Activated CD4-positive, alpha-beta T cell treated with anti-CD3 and anti-CD28 coated beads for 36 hours (primary cell): ENCODE data around the gene C4B. TPM values are rescaled to one million over a fixed set of nuclear protein-coding genes. Genes with fewer than 3 reads are reported as not detected.
"Not testable (repeated sequence)": the region's sequence is repeated elsewhere in the genome, so short reads cannot be mapped to it uniquely, and the experiment has no call there.

Source experiments
- ATAC-seq: fragments of 200-7000 bp; cut with Tn5 transposase; one replicate; pipeline ENCODE4 v1.10.0; 2021; ENCODE audit warnings: mild to moderate bottlenecking, moderate library complexity
- CTCF ChIA-PET: fragments of 350-600 bp; sonication (Branson Sonifier 250); formaldehyde crosslinking; loops from one replicate; lab custom pipeline; 2021; ENCODE audit warnings: antibody characterized with exemption; lab: Charles Lee
- POLR2A ChIA-PET: fragments of 350-600 bp; sonication (Branson Sonifier 250); formaldehyde crosslinking; loops from one replicate; lab custom pipeline; 2021; ENCODE audit warnings: antibody characterized with exemption, inconsistent platforms; lab: Charles Lee
- DNase-seq: peaks from one replicate; pipeline ENCODE4 v3.0.0-alpha.2; 2020
- H3K27ac Mint-ChIP-seq: one replicate; pipeline ENCODE4 v1.8.0; 2021; ENCODE audit warnings: mixed read lengths
- H3K27me3 Mint-ChIP-seq: one replicate; pipeline ENCODE4 v1.8.0; 2021; ENCODE audit warnings: mixed read lengths
- H3K36me3 Mint-ChIP-seq: one replicate; pipeline ENCODE4 v1.8.0; 2021; ENCODE audit warnings: low read depth, mixed read lengths
- H3K4me1 Mint-ChIP-seq: one replicate; pipeline ENCODE4 v1.8.0; 2021; ENCODE audit warnings: mixed read lengths
- H3K4me3 Mint-ChIP-seq: one replicate; pipeline ENCODE4 v1.8.0; 2021; ENCODE audit warnings: mild to moderate bottlenecking, moderate library complexity, mixed read lengths
- H3K9me3 Mint-ChIP-seq: one replicate; pipeline ENCODE4 v1.8.0; 2021; ENCODE audit warnings: low read depth, mixed read lengths
- intact Hi-C, 2 experiments: fragments of 100-400 bp; cut with DNase I in 1 of 2; cut with micrococcal nuclease in 1 of 2; formaldehyde crosslinking; loops; one replicate each; pipeline versions ENCODE4 v1.14.2 to v1.15.1; 2022 to 2024; cut with DNase I, micrococcal nuclease
- total RNA-seq, 2 experiments: library from RNA; stranded (reverse); gene quantifications; one replicate each; pipeline ENCODE4 v1.2.3, GENCODE V29; 2021

The C4B gene
- total RNA-seq, result 1 to 10 TPM; 2.8 to 2.9 TPM

DNA sequence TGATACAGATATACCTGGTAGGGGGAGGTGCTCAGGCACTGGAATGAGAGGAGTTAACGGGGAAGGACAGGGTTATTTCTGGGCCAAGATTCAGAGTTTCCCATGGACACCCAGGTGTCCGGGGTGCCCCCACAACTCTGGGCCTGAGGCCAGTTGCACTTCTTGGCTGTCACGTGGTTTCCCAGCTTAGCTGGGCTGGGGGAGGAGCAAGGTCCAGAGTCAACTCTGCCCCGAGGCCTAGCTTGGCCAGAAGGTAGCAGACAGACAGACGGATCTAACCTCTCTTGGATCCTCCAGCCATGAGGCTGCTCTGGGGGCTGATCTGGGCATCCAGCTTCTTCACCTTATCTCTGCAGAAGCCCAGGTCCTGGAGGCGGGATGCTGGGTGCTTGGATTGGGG is at the start of gene C4B:
TSS of gene C4B (plus strand) at position 249 of the 400 bp plus-strand sequence. CDS start at position 300, 51 bp downstream.
- H3K4me3 Mint-ChIP-seq, DNase-seq, H3K27ac Mint-ChIP-seq, H3K9me3 Mint-ChIP-seq, ATAC-seq, H3K27me3 Mint-ChIP-seq, H3K4me1 Mint-ChIP-seq, CTCF ChIA-PET, POLR2A ChIA-PET, H3K36me3 Mint-ChIP-seq, intact Hi-C loops: not testable (repeated sequence)

DNA sequence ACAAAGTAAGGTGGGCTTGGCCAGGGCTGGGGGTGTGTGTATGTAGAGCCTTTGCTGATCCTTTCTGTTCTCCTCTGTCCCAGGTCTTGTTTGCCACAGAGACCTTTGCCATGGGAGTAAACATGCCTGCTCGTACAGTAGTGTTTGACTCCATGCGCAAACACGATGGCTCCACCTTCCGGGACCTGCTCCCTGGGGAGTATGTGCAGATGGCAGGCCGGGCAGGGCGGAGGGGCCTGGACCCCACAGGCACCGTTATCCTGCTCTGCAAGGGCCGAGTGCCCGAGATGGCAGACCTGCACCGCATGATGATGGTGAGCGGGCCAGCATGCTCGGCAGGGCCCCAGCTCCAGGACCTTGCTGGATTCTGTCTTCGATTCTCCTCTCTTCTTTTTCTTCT is 48.9 kb upstream of the C4B start:
- intact Hi-C loops, result no loop called here
- no peak overlapping the region for H3K4me3 Mint-ChIP-seq

DNA sequence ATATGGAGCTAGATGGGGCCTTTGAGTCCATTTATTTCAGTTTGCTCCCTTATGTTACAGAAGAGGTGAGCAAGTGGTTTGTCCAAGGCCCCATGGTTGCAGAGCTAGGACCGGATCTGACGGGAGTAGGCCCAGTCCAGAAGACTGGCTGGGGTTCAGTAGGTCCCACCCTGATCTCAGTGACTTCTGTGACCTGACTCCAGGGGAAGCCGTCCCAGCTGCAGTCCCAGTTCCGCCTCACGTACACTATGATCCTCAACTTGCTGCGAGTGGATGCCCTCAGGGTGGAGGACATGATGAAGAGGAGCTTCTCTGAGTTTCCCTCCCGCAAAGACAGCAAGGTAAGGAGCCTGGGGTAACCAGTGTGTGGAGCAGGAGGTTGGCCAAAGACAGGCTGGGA is 48.1 kb upstream of the C4B start:
- ChIA-PET CTCF (no interaction called here), POLR2A (no interaction called here)
- Mint-ChIP-seq H3K4me3 (no peak overlapping the region), H3K4me1 (peaks cover 26% of the 10 kb centered on the region), H3K36me3 (peaks cover 55% of the 10 kb centered on the region), H3K27ac (no peak overlapping the region), H3K9me3 (no peaks in the 10 kb centered on the region), H3K27me3 (no peaks in the 10 kb centered on the region)
- no peak for ATAC-seq
- DNase-seq, result no peak
- intact Hi-C loops, result no loop called here

More for the DNA sequence above, 48.9 kb upstream of the C4B start:
- H3K4me1 Mint-ChIP-seq, result peaks cover 20% of the 10 kb centered on the region
- CTCF ChIA-PET, result no interaction called here
- H3K9me3 Mint-ChIP-seq, result no peaks in the 10 kb centered on the region
- ATAC-seq (no peak), DNase-seq (no peak)
- POLR2A ChIA-PET, result no interaction called here
- H3K27ac Mint-ChIP-seq, result no peak overlapping the region
- H3K36me3 Mint-ChIP-seq, result peaks cover 63% of the 10 kb centered on the region
- H3K27me3 Mint-ChIP-seq, result no peaks in the 10 kb centered on the region

DNA sequence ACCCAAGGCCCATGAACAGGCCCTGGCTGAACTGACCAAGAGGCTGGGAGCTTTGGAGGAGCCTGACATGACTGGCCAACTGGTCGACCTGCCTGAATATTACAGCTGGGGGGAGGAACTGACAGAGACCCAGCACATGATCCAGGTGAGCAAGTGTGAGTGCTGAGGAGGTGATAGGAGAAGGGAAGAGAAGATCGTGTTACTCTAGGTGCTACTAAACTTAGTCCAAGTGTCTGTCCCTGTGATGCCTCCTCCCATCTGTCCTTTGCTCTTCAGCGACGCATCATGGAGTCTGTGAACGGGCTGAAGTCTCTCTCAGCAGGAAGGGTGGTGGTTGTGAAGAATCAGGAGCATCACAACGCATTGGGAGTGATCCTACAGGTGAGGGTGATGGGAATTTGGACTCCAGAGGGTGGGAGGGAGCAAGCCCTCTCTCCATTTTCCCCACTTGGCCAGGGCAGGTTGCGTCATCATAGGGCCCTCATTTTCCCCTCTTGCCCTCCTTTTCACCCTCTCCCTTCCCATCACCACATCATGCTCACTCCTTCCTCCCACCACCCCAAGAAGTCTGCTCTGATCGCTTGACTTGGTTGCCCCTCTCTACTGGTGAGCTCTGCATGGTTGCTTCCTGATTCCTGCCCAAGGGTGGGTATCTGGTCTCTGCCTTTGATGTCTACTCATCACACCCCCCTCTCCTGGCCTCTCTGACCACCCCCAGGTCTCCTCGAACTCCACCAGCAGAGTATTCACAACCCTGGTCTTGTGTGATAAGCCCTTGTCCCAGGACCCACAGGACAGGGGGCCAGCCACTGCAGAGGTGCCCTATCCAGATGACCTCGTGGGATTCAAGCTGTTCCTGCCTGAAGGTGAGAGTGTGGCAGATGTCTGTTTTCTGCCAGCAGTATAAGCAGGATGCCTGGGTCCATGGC is 47.3 kb upstream of the C4B start:
- peaks cover 52% of the 10 kb centered on the region for H3K36me3 Mint-ChIP-seq
- ATAC-seq (no peak), DNase-seq (no peak)
- H3K9me3 Mint-ChIP-seq, result no peaks in the 10 kb centered on the region
- ChIA-PET CTCF (no interaction called here), POLR2A (no interaction called here)
- intact Hi-C loops, result no loop called here
- H3K4me1 Mint-ChIP-seq, result peaks cover 24% of the 10 kb centered on the region
- H3K4me3 Mint-ChIP-seq, result no peak overlapping the region
- no peak overlapping the region for H3K27ac Mint-ChIP-seq
- no peaks in the 10 kb centered on the region for H3K27me3 Mint-ChIP-seq

DNA sequence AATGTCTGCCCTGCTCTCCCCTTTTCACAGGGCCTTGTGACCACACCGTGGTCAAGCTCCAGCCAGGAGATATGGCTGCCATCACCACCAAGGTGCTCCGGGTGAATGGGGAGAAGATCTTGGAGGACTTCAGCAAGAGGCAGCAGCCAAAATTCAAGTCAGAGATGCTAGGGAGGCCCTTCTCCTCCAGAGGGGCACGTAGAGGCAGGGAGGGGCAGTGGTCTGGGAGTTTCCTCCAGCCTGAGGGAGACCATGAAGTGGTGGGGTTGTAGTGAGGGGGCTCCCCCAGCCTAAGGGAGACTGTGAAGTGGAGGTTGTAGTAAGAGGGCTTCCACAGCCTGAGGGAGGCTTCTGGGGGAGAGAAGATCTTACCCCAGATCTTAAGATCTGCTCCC is 46.7 kb upstream of the C4B start:
- POLR2A ChIA-PET, result no interaction called here
- ATAC-seq, result no peak
- no peak overlapping the region for H3K27ac Mint-ChIP-seq
- H3K27me3 Mint-ChIP-seq, result no peaks in the 10 kb centered on the region
- H3K4me1 Mint-ChIP-seq, result peaks cover 29% of the 10 kb centered on the region
- no peaks in the 10 kb centered on the region for H3K9me3 Mint-ChIP-seq
- H3K36me3 Mint-ChIP-seq, result peaks cover 50% of the 10 kb centered on the region
- intact Hi-C loops, result no loop called here
- H3K4me3 Mint-ChIP-seq, result no peak overlapping the region
- no peak for DNase-seq
- CTCF ChIA-PET, result no interaction called here

DNA sequence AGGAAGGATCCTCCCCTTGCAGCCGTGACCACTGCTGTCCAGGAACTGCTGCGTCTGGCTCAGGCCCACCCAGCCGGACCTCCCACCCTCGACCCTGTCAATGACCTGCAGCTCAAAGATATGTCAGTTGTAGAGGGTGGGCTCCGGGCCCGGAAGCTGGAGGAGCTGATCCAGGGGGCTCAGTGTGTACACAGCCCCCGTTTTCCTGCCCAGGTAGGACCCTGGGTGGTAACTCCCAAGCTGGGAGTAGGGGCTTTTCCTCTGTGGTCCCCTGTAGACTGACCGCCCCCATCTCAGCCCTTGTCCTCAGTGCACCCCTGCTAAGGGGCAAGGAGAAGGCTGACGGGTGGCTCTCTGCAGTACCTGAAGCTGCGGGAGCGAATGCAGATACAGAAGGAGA is 46.3 kb upstream of the C4B start:
- ChIA-PET POLR2A (no interaction called here), CTCF (no interaction called here)
- intact Hi-C loops, result no loop called here
- Mint-ChIP-seq H3K27me3 (no peaks in the 10 kb centered on the region), H3K36me3 (peaks cover 46% of the 10 kb centered on the region), H3K4me1 (peaks cover 33% of the 10 kb centered on the region), H3K4me3 (no peak overlapping the region), H3K27ac (no peak overlapping the region), H3K9me3 (no peaks in the 10 kb centered on the region)
- no peak for ATAC-seq
- no peak for DNase-seq

DNA sequence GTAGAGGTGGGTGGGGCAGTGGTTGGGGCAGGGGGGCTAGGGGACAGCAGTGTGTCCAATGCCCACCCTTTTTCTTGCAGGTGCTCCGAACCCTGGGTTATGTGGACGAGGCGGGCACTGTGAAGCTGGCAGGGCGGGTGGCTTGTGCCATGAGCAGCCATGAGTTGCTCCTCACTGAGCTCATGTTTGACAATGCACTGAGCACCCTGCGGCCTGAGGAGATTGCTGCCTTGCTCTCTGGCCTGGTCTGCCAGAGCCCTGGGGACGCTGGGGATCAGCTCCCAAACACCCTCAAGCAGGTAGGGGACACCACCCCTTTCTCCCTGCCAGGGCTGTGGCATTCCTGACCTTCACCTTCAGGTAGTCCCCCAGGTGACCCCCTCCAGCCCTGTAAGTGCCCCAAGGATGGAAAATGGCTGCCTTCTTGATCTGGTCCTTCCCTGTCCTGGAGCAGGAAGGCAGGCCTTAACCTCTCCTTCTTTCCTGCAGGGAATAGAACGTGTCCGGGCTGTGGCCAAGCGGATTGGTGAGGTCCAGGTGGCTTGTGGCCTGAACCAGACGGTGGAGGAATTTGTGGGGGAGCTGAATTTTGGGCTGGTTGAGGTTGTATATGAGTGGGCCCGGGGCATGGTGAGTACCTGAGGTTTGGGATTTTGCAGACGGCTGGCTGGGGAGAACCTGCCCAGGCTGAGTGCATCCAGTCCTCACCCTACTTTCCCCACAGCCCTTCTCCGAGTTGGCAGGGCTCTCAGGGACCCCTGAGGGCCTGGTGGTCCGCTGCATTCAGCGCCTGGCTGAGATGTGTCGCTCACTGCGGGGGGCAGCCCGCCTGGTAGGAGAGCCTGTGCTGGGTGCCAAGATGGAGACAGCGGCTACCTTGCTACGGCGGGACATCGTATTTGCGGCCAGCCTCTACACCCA is 45.5 kb upstream of the C4B start:
- Mint-ChIP-seq H3K27ac (peak overlapping the region; percentile 81), H3K9me3 (no peaks in the 10 kb centered on the region), H3K36me3 (peaks cover 42% of the 10 kb centered on the region), H3K4me1 (peaks cover 41% of the 10 kb centered on the region), H3K4me3 (no peak overlapping the region), H3K27me3 (no peaks in the 10 kb centered on the region)
- CTCF ChIA-PET, result interaction anchor here (0.6 to 1.0 kb wide), 2 partner anchors 10 to 17 kb away, joined by 3 read pairs; no protein-coding TSS in a partner anchor
- POLR2A ChIA-PET, result interaction anchor here (1.8 kb wide), 1 partner anchor 10 kb away, joined by 9 read pairs; the partner anchor contains the start of genes NELFE and SKIC2
- intact Hi-C loops, result no loop called here
- ATAC-seq (no peak), DNase-seq (no peak)

DNA sequence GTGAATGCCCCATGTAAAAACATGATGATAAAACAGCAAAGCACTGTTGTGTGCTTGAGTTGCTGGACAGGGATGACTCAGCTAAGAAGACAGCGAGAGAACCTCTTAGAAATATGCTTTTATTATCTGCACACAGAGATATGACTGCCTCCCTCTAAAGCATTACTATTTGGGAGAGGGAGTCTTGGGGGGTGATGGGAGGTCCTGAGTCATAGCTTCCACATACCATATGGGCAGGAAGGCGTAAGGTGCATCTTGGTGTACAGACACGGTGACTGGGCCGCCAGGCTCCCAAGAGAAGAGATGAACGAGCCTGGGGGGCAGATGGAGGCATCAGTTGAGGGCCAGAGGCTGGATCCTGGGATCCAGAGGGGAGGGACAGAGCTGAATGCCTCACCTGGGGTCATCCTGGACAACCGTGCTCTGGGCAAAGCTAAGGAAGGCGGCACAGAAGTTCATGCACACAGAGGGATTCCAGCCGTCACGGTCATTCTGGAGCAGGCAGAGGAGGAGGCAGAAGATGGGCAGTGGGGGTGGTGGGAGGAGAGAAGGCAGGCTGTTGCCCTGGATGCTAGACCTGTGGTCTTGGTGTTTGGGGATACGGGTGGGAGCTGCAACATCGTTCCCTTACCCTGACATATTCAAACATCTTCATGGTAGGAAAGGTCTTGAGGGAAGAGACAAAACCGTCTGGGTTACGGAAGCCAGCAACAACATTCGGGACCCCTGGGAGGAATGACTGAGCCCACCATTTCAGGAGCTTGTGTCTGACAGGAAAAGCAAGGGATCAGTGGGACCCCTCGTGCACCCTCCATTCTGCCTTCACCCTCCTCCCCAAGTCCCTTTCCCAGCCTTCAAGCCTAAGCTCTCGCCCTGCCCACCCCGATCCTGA is 44.6 kb upstream of the C4B start:
- DNase-seq (no peak), ATAC-seq (no peak)
- Mint-ChIP-seq H3K4me3 (peak overlapping the region; percentile 96), H3K27me3 (no peaks in the 10 kb centered on the region), H3K36me3 (peaks cover 38% of the 10 kb centered on the region), H3K9me3 (no peaks in the 10 kb centered on the region), H3K27ac (peak overlapping the region; percentile 81), H3K4me1 (peaks cover 43% of the 10 kb centered on the region)
- intact Hi-C loops, result loop anchor here (10.0 kb wide), 4 partner anchors 225 to 1305 kb away; partner anchors contain the start of genes B3GALT4 (in 1 of the 2), GPSM3 (in 1 of the 2), HSD17B8 (in 1 of the 2) and PBX2 (in 1 of the 2)
- CTCF ChIA-PET, result interaction anchor here (0.6 to 1.5 kb wide), 3 partner anchors 10 to 18 kb away, joined by 3 to 4 read pairs (median 3); no protein-coding TSS in a partner anchor
- POLR2A ChIA-PET, result interaction anchor here (1.8 kb wide), 1 partner anchor 11 kb away, joined by 9 read pairs; the partner anchor contains the start of genes NELFE and SKIC2

DNA sequence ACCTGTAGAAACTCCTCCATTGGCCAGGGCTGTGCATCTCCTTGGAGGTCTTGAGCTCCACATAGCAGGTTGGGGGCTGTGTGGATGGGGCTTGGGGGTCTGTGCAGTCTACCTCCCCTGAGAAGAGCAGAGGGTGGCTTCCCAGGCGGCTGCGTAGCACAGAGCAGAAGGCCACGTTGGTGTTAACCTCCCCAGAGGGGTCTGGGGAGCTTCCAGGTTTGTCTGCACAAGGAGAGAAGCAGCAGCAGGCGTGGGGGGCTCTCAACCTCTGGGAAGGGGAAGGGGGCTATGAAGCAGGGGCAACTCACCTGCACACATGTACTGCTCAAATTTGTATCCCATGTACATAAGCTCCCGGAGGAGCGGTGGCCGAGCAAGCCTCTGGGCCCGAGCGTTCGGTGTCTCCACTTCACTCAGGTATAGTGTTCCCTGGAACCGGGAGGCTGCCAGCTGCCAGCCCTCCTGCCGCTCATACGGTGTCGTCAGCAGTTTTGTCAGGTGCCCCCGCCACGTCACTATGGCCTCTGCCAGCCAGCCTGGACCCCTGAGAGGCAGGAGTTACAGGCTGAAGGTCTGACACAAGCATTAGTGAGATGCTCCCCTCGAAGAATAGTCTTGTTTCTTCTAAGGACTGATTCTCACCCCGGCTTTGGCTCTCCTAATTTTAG is 43.9 kb upstream of the C4B start:
- Mint-ChIP-seq H3K4me1 (peaks cover 43% of the 10 kb centered on the region), H3K27me3 (no peaks in the 10 kb centered on the region), H3K9me3 (no peaks in the 10 kb centered on the region), H3K27ac (peak overlapping the region; percentile 99), H3K36me3 (peaks cover 37% of the 10 kb centered on the region), H3K4me3 (peak overlapping the region; percentile 96)
- intact Hi-C loops, result loop anchor here (10.0 kb wide), 4 partner anchors 224 to 1304 kb away; partner anchors contain the start of genes B3GALT4 (in 1 of the 2), GPSM3 (in 1 of the 2), HSD17B8 (in 1 of the 2) and PBX2 (in 1 of the 2)
- CTCF ChIA-PET, result interaction anchor here (1.0 to 1.5 kb wide), 2 partner anchors 11 to 18 kb away, joined by 3 to 4 read pairs; no protein-coding TSS in a partner anchor
- DNase-seq (no peak), ATAC-seq (no peak)
- POLR2A ChIA-PET, result interaction anchor here (1.0 to 1.8 kb wide), 3 partner anchors 11 to 306 kb away, joined by 8 to 16 read pairs (median 9); partner anchors contain the start of genes GPANK1, NELFE and SKIC2
